Measurements from ENCODE around the gene PDCD1.

Gene PDCD1

DNA sequence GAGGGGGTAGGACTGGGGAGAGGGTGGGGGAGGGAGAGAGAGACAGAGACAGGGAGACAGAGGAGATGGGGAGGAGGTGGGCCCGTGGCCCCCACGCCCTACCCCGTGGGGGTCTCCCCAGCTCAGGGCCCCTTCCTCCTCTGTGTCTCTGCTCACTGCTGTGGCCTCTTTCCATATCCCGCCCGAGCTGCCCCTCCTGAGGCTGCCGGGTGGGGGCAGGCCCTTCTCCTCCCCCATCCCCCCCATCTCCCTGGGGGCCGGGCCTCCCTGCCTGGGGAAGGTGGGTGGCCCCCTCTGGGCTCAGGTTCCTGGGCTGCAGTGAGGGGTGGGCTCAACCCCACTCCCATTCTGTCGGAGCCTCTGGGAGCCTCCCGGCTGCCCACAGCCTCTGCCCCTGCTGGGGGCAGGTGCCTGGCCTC, 332 bp upstream of the PDCD1 start:
- TF ChIP-seq, protein P1, sequence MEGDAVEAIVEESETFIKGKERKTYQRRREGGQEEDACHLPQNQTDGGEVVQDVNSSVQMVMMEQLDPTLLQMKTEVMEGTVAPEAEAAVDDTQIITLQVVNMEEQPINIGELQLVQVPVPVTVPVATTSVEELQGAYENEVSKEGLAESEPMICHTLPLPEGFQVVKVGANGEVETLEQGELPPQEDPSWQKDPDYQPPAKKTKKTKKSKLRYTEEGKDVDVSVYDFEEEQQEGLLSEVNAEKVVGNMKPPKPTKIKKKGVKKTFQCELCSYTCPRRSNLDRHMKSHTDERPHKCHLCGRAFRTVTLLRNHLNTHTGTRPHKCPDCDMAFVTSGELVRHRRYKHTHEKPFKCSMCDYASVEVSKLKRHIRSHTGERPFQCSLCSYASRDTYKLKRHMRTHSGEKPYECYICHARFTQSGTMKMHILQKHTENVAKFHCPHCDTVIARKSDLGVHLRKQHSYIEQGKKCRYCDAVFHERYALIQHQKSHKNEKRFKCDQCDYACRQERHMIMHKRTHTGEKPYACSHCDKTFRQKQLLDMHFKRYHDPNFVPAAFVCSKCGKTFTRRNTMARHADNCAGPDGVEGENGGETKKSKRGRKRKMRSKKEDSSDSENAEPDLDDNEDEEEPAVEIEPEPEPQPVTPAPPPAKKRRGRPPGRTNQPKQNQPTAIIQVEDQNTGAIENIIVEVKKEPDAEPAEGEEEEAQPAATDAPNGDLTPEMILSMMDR (IDR thresholded peaks at IDR 0.05; ENCODE audit: control insufficient read depth, insufficient read depth, low read depth, low read length, missing control alignments), result no peak
- no peak for DNase-seq (ENCODE audit: low read depth)
- no peak overlapping the region for H3K4me3 ChIP-seq (ENCODE audit: control insufficient read depth, low read depth, low read length)

DNA sequence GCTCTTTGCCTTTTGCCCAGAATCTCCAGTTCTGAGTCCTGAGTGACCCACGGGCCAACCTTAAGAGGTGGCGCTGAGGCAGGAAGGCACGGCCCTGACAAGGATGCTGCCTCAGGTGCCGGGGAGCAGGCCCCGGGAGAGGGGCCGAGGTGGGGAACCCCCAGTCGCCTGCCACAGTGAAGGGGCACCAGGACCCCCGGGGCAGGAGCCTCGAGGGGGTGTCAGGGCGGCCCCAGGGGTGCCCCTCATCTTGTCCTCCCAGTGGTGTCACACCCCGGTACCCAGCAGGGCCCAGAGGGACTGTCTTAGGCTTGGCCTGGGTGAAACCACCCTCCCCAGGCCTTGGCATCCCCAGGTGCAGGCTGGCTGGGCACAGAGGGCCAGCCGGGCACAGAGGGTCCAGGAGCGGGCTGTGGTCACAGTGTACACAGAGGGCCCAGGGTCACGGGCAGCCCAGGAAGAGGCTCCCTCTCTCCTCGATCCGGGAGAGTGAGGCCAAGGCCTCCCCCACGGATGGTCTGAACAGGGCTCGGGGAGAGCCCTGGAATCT, 1.0 kb downstream of the PDCD1 start:
- H3K4me3 ChIP-seq (ENCODE audit: control insufficient read depth, low read depth, low read length), result no peak overlapping the region
- no peak for DNase-seq (ENCODE audit: low read depth)
- TF ChIP-seq, protein P1 (IDR thresholded peaks at IDR 0.05; ENCODE audit: control insufficient read depth, insufficient read depth, low read depth, low read length, missing control alignments), result no peak

DNA sequence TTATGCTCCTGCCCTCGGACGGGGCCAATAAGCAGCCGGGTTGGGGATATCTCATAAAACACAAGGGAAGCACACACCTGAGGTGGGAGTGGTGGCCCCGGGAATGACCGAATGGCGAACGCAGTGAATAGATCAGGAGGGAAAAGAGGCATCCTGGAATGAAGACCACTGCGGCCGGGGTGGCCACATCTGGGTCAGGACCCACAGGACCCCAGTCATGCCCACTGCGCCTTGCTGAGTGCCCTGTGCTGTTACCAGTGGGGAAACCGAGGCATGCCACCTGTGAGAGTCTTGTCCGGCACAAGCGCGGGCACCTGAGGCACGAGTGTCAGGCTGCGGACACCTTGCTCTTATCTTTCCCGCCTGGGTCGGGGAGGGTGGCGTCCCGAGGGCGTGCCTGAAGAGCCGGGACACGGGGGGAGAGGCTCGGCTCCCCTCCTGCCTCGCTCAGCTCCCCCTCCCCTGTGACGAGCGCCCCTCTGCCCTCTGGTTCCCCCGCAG, 1.6 kb downstream of the PDCD1 start:
- DNase-seq (ENCODE audit: low read depth), result no peak
- TF ChIP-seq, protein P1 (IDR thresholded peaks at IDR 0.05; ENCODE audit: control insufficient read depth, insufficient read depth, low read depth, low read length, missing control alignments), result no peak
- H3K4me3 ChIP-seq (ENCODE audit: control insufficient read depth, low read depth, low read length), result no peak overlapping the region

DNA sequence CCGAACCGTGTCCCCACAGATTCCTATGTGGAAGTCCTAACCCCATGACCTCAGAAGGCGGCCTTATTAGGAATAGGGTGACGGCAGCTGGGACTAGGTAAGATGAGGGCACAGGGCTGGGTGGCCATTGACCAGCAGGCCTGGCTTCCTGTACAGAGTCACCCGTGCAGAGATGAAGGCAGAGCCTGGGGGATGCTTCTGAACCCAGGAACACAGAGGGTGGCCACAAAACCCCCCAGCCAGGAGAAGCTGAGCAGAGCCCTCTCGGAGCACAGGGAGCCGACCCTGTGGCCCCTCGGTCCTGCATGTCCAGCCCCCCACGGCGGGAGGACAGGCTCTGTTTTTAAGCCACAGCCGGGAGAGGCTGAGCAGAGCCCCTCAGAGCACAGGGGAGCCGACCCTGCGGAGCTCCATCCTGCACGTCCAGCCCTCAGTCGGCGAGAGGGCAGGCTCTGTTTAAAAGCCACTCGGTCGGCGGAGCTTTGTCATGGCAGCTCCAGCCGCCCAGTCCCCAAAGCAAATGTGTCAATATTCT, 2.7 kb downstream of the PDCD1 start:
- no peak for DNase-seq (ENCODE audit: low read depth)
- TF ChIP-seq, protein P1 (IDR thresholded peaks at IDR 0.05; ENCODE audit: control insufficient read depth, insufficient read depth, low read depth, low read length, missing control alignments), result no peak
- no peak overlapping the region for H3K4me3 ChIP-seq (ENCODE audit: control insufficient read depth, low read depth, low read length)

DNA sequence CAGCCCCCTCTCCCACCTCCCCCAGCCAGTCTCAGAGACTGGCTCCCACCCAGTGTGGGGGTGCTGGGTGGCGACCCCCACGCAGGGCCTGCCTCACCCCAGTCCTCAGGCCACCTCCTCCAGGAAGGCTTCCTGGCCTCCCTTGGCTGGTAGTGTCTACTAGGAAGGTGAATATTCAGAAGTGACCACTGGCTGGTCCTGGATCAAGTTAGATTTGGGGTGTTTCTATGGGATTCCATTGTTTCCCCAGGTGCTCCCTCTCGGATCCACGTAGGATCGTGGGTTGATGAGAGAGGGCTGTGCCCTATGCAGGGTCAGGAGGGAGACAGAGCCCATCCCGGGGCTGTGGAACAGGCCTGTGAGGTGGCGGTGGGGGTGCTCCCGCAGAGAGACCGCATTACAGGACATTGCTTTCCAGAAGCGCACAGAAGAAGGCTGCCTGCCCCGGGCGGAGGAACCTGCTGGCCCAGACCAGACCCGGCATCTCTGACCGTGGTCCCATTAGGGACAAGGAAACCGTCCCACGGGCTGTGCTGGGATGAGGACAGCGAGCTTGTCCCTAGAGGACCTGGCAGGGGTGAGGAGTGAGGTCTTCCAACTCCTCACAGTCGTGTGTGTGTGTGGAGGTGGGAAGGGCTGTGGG, 3.3 kb downstream of the PDCD1 start:
- no peak overlapping the region for H3K4me3 ChIP-seq (ENCODE audit: control insufficient read depth, low read depth, low read length)
- DNase-seq (ENCODE audit: low read depth), result no peak
- TF ChIP-seq, protein P1 (IDR thresholded peaks at IDR 0.05; ENCODE audit: control insufficient read depth, insufficient read depth, low read depth, low read length, missing control alignments), result no peak

DNA sequence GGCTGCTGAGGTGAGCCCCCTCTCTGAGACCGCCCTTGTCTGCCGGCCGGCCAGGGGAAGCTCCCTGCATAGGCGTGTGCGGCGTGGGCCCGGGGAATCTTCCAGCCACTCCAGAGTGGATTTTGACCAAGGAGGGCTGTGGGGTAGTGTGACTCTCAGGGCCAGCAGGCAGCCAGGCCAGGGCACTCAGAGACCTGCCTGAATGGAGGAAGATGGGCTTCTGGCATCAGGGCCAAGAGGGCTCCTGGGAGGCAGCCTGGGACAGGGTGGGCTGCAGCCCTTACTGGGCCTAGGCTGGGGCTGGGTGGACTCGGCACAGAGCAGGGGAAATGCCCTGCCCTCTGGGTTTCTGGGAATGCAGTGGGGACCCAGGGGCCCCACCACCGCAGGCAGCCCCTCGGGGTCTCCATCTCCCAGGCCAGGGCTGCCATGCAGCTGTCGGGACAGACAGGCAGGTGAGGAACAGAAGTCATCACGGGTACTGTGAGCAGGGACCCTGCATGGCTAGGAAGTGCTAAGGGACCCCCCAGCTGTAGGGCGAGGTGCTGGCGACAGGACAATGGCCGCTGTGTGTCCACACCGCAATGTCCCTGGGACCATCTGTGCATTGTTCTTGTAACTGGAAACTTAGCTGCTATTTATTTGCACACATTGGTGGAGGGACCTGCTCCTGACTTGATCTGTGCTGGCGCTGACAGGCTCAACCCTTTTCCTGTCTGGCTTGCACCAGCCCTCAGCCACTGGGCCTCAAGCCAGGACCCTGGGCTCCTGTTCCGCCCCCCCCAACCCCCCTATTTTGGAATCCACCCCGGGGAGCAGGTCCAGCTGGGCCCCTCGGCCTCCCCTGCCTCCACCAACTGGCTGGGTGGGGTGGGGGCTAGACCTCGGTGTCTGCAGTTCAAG, 4.1 kb downstream of the PDCD1 start:
- H3K4me3 ChIP-seq (ENCODE audit: control insufficient read depth, low read depth, low read length), result no peak overlapping the region
- TF ChIP-seq, protein P1 (IDR thresholded peaks at IDR 0.05; ENCODE audit: control insufficient read depth, insufficient read depth, low read depth, low read length, missing control alignments), result no peak

More for the DNA sequence above, 4.1 kb downstream of the PDCD1 start:
- DNase-seq (ENCODE audit: low read depth), result no peak

Measured in AG09309 (cell line).